NCI-H1930 (cell line): ENCODE measurements around the gene HSPA12A.
A peak's percentile ranks its signal among the peaks of the same experiment; 100 is the strongest.

ENCODE experiments used
- DNase-seq, 2 experiments: peaks; one replicate each; lab custom pipeline; 2025; lab: John Stamatoyannopoulos, UW

The HSPA12A gene

DNA sequence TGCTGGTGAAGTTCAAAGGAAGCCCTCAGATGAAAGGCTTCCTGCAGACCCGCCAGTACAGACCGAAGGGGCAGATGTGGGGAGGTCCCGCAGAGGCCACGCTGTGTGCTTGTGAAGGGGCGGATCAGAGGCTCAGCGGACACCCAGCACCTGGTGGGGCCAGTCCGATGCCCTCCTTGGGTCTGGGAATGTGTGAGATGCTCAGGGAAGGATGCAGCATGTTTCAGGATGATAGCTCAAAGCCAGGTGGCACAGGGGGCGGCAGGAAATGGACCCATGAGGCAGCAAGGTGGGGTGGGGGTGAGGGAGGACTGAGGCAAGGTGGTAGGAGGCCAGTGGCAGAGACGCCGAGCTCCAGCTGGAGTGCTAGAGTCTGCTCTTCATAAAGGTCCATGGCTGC lies 27.9 kb upstream of the HSPA12A start:
- no peak for DNase-seq

DNA sequence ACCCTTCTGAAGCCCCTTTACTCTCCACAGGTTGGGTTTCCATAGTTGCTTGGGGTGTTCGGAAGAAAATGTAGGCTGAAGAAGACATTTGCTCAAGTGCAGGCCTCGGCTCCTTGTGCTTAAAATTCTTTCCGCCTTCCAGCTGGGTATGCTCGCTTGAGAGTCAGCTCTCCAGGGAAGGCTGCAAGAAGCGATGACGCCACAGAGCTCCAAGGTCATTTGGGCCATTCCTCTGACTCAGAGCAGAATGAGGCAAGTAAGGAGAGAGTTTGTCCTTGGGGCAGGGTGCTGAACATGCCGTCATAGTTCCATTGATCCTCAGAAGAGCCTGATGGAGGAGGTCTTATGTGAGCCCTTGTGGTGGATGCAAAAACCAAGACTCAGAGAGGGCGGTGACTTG lies 27.4 kb upstream of the HSPA12A start:
- no peak for DNase-seq

GRCh38 chr10:116769368-116769767 lies 27.0 kb upstream of the HSPA12A start:
- DNase-seq, result no peak

- no peak for DNase-seq
Measured at GRCh38 chr10:116768786-116769185, 26.4 kb upstream of the HSPA12A start.

GRCh38 chr10:116766837-116767634 lies 24.7 kb upstream of the HSPA12A start:
- no peak for DNase-seq

- DNase-seq, result no peak
Measured at GRCh38 chr10:116766241-116766827, 24.0 kb upstream of the HSPA12A start.

DNA sequence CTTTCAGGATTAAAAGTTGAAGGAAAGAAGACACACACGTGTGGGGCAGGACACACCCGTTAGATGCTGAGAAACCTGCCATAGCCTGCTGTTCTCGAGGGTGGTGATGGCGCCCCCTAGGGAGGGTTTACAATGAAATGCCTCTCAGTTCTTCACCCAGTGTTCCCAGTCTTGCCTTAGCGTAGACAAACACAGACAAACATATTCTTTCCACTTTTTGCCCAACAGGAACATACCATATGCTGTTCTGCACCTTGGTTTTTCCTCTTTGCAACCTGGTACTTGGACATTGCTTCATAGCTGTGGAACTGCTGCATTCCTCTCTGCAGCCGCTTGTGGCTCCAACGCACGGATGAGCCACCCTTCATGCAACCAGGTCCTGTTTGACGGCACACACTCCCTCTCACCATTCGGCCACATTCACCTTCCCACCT lies 23.3 kb upstream of the HSPA12A start:
- peak in 1 of 2 experiments; percentile 3 for DNase-seq

DNA sequence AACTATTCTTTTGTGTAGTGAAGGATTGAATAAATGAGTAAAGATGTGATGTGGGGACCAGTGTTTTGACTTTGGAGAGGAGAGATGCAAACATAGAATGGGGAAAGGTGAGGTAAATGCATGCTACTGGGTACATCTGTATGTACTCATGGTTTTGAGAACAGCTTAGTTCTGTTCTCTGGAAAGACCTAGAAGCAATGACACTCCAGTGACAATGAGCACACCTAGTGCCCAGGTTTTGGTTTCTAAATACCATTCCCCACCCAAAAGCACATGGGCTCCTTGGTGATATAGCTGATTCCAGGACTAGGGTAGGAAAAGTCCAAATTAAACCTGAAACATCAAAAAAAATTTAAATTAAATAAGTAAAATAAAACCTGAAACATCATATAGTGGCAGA lies 22.6 kb upstream of the HSPA12A start:
- DNase-seq, result no peak

GRCh38 chr10:116763440-116763839 lies 21.1 kb upstream of the HSPA12A start:
- DNase-seq, result no peak

DNA sequence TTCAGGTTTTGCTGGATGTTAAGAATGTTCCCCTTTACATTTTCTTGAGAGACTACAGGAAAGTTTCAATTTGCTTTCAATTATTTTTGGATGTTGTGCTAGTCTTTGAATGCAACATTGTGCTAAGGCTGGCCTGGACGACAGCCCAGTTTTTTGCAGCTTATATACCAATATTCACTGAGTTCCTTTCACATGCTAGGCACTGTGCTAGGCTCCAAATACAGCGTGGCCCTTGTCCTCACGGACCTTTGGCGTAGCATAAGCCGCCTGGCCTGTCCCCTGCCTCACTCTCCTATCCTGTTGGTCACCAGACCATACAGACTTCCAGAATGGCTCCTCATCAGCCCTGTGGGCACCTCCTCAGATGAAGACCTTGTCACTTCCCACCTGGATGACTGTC lies 19.5 kb upstream of the HSPA12A start:
- no peak for DNase-seq

DNA sequence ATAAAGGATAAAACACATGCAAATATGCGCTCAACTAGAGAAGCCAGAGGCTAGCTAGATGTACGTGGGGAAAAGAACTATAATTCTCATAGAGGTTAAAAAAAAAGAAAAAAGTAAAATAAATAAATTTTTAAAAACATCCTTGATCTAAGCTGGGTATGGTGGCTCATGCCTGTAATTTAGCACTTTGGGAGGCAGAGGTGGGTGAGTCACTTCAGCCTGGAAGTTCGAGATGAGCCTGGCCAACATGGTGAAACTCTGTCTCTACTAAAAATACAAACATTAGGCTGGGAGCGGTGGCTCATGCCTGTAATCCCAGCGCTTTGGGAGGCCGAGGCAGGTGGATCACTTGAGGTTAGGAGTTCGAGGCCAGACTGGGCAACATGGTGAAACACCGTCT lies 18.6 kb upstream of the HSPA12A start:
- DNase-seq, result no peak

- no peak for DNase-seq
Measured at GRCh38 chr10:116757246-116757645, 14.9 kb upstream of the HSPA12A start.

DNA sequence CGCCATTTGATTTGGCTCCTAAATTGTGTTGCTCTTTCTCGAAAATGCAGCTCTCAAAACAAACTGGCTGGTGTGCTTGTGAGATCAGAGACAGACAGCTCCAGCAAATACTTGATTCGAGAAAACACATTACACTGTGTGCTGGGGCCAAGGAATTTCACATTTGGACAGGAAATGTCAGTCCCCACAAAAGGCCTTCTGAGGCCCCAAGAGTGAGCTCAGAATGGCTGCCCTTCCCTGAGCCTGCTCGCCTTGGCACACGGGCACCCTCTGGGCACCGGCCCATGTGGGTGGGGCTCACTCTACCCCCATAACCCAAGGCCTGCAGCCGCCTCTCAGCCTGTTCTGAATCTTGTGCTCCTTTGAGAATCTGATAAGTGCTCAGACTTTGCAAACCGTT lies 13.9 kb upstream of the HSPA12A start:
- no peak for DNase-seq

GRCh38 chr10:116753759-116754158 lies 11.4 kb upstream of the HSPA12A start:
- no peak for DNase-seq

DNA sequence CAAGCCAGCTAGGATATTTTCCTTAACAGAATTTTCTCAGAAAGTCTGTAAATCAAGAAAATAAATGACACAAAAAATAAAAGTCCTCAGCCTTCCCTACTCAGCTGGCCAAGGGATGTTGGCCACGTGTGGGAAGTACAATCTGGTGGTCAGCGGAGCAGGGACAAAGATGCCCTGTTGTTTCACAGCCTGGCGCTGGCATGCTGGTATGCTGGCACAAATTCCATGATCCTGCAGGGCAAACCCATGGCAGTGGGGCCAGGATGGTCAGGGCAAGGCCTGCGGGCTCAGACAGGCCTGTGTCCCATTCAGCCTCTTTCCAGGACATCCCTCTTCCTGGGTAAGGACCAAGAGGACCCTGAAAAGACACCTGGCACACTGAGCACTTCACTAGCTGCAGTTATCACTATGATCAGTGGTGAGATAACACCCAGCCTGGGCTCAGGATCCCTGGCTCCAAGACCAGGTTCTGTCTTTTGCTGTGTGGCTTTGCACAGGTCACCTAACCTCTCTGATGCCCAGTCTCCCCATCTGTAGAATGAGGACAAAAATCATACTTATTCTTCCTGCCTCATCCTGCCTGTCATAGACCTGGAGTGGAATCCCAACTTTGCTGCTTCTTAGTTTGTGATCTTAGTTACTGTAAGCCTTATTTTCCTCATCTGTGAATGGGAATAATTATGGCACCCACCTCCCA lies 10.8 kb upstream of the HSPA12A start:
- DNase-seq, result no peak

DNA sequence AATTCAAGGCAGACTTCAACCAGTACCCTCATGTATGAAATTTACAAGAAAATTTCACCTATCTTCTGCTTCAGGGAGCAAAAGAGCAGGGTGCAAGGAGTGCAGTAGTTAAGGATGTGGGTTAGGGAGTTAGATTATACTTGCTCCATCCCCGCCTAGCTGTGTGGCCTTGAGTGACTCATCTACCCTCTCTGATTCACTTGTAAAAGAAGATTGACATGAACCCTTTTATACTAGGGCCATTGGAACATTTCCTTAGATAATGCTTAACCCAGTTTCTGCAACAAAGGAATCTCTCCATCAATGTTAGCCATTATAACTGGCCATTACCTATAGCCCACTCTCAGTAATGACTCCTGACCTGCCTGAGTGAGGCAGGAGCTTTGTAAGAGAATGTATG lies 10.2 kb upstream of the HSPA12A start:
- no peak for DNase-seq

DNA sequence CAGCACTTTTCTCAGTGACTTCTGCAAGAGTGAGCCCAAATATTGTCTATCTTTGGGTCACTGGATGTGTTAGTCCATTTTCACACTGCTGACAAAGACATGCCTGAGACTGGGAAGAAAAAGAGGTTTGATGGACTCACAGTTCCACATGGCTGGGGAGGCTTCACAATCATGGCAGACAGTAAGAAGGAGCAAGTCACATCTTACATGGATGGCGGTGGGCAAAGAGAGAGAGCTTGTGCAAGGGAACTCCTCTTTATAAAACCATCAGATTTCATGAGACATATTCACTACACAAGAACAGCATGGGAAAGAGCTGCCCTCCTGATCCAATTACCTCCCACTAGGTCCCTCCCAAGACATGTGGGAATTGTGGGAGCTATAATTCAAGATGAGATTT lies 6.1 kb upstream of the HSPA12A start:
- DNase-seq, result no peak

GRCh38 chr10:116748041-116748440 lies 5.7 kb upstream of the HSPA12A start:
- no peak for DNase-seq

- DNase-seq, result no peak
Measured at GRCh38 chr10:116747325-116747724, 5.0 kb upstream of the HSPA12A start.

DNA sequence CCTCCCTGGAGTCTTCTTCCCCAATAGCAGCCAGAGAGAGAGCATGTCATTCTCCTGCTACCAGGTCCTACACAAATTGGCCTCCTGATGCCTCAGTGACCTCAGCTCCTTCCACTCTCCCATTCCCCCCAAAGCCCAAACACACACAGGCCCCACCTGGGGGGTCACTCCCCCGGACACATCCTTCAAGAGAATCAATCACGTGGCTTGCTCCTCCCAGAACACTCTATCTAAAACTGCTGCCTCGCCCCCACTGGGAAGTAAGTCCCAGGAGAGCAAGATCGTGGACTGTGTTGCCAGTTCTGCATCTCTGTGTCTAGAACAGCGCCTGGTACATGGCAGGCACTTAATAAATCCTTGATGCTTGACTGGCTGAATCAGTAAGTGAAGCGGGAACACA lies 2.5 kb upstream of the HSPA12A start:
- DNase-seq, result no peak

DNA sequence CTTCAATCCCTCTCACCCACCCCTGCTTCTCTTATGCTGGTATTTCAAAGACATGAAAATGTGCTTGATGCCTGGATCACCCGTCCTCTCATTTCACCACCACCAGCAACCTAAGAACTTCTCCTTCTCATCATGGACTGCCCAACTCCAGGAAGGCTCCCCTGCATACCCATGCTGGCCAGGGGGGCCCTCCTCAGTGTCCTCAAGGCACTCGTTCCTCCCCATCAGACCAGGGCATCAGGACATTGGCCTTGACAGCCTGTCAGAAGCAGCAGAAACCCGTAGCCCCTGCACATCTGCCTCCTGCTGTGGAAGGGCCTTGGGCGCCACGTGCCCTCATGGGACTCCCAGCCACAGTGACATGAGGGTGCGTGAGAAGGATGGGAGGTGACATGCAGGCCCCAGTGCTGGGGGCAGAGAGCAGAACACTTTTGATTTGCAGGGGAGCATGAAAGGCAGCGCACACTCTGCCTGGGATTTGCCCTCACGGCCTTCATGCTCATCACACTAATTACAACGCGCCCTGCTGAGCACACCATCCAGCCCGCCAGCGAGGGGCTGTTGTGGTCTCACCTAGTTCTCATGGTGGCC lies 1.9 kb upstream of the HSPA12A start:
- no peak for DNase-seq

DNA sequence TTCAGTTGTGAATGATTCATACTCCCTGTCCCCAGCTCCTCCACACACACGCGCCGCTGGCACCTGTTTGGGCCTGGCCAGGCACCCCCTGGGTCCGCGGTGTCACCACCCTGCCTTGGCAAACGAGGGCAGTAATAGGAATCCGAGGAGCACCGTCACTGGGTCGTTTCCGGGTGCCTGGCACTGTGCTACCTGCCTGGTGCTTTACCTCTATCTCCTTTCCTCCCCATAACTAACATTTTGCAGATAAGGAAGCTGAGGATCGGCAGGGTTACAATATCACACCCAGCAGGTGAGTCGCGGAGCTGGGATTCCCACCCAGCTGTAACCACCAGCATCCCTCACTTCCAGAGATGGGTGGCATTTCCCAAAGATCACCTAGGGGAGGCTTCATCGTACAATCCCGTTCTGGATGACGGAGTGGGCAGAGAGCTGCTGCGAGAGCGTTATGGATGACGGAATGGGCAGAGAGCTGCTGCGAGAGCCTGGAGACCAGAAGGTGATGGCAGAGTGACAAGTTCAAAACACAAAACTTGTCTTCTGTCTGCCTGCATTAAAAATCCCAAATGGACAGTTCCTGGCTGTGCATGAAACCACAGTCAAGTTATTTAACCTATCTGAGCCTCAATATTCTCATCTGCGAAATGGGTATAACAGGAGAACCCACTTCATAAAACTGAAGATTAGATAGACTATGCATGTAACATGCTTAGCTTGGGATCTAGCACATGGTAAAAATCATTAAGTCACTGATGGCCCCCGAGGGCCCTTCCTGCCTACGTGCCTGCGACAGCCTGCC lies 1.1 kb upstream of the HSPA12A start:
- DNase-seq, result no peak
